Smooth muscle cell (in vitro differentiated cells): ENCODE measurements around the gene MEIG1. TPM values are rescaled to one million over a fixed set of nuclear protein-coding genes. Genes with fewer than 3 reads are reported as not detected.
"Not testable (repeated sequence)": the region's sequence is repeated elsewhere in the genome, so short reads cannot be mapped to it uniquely, and the experiment has no call there.

Experiments used
- DNase-seq: peaks from one replicate; lab custom pipeline; 2025; ENCODE audit not compliant: unreplicated experiment; lab: John Stamatoyannopoulos, UW
- H2AFZ ChIP-seq: fragments of 200-600 bp; sonication (generic); 2 replicates; pipeline ENCODE4 v1.6.0; 2016; ENCODE audit warnings: antibody characterized with exemption, low read depth, mild to moderate bottlenecking
- H3F3A ChIP-seq: fragments of 200-600 bp; sonication (generic); 2 replicates; pipeline ENCODE4 v1.6.0; 2017; ENCODE audit warnings: antibody characterized with exemption, low read depth
- H3K27ac ChIP-seq: fragments of 200-600 bp; sonication (generic); 2 replicates; pipeline ENCODE4 v1.5.1; 2016; ENCODE audit warnings: low read depth, mild to moderate bottlenecking
- H3K27me3 ChIP-seq: fragments of 200-600 bp; sonication (generic); 2 replicates; pipeline ENCODE4 v1.6.1; 2016; ENCODE audit warnings: low read depth, mild to moderate bottlenecking
- H3K36me3 ChIP-seq: fragments of 200-600 bp; sonication (generic); 2 replicates; pipeline ENCODE4 v1.5.1; 2016; ENCODE audit warnings: low read depth
- H3K4me1 ChIP-seq: fragments of 200-600 bp; sonication (generic); 2 replicates; pipeline ENCODE4 v1.5.1; 2016; ENCODE audit warnings: low read depth
- H3K4me2 ChIP-seq: fragments of 200-600 bp; sonication (generic); 2 replicates; pipeline ENCODE4 v1.6.0; 2016; ENCODE audit warnings: mild to moderate bottlenecking
- H3K4me3 ChIP-seq: fragments of 200-600 bp; sonication (generic); 2 replicates; pipeline ENCODE4 v1.5.1; 2016; ENCODE audit warnings: mild to moderate bottlenecking
- H3K79me2 ChIP-seq: fragments of 200-600 bp; sonication (generic); 2 replicates; pipeline ENCODE4 v1.6.0; 2016; ENCODE audit warnings: low read depth, mild to moderate bottlenecking
- H3K9ac ChIP-seq: fragments of 200-600 bp; sonication (generic); 2 replicates; pipeline ENCODE4 v1.6.0; 2016; ENCODE audit warnings: low read depth
- H3K9me3 ChIP-seq: fragments of 200-600 bp; sonication (generic); replicated peaks from 2 replicates; pipeline ENCODE4 v1.5.1; 2016; ENCODE audit warnings: low read depth
- H4K20me1 ChIP-seq: fragments of 200-600 bp; sonication (generic); 2 replicates; pipeline ENCODE4 v1.6.0; 2016; ENCODE audit warnings: low read depth
- WGBS: methylation state at CpG from one replicate; pipeline ENCODE4 v1.1.7; 2016; ENCODE audit warnings: low lambda C conversion rate; 5-methylcytosine and 5-hydroxymethylcytosine counted together
- polyA plus RNA-seq: library from polyadenylated mRNA; unstranded; fragments of >200 nt; fragmentation: Nextera tagmentation; extraction: Ambion mirVana; gene quantifications from 2 replicates; pipeline ENCODE4 v1.2.1, GENCODE V29; 2016
- total RNA-seq: library from RNA; depleted of rRNA; stranded (reverse); fragments of >200 nt; gene quantifications from 2 replicates; pipeline ENCODE4 v1.2.3, GENCODE V29; 2014
- TF ChIP-seq, protein P1 (sequence below): fragments of 200-600 bp; sonication (generic); IDR thresholded peaks from 2 replicates; pipeline ENCODE4 v1.5.1; 2017; ENCODE audit warnings: borderline replicate concordance, mild to moderate bottlenecking, antibody characterized with exemption; ENCODE audit not compliant: insufficient read depth, poor library complexity, severe bottlenecking

Gene MEIG1
- total and polyA plus RNA-seq, 2 experiments from 2014 or later = not detected

DNA sequence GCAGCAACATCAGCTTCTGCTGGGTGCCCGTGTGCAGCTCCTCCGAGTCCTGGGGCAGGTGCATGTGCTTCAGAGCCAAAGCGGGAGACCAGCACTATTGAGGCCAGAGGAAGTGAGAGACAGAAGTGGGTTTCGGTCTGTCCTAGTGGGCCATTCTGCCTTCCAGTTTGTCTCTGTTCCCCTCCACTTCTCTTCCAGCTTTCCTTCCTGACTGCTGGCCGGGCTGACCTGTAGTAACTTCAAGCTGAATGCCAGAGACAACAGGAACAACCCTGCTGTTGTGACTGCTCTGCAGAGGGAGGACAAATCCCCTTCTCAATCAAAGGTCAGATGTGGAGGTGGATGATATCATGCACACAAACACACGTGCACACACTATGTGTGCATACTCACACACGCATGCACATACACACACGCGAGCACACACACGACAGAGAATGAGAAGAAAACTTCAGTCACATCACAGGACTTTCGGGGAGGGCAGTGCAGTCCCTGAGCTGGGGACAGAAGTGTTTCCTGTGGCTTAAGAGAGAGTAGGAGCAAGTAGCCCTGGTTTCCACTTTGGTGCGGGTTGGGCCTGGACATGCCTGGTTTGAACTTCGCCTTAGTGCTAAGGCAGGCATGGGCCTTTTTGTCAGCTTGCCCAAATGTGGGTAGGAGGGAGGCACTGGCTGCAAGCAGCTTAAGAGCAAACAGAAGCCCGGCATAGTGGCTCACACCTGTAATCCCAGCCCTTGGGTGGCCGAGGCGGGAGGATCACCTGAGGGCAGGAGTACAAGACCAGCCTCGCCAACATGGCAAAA is 16.8 kb upstream of the MEIG1 start:
- H3K4me1 ChIP-seq, H3F3A ChIP-seq, DNase-seq, H4K20me1 ChIP-seq, H3K27ac ChIP-seq, H2AFZ ChIP-seq, H3K4me2 ChIP-seq, H3K79me2 ChIP-seq, H3K9ac ChIP-seq, H3K27me3 ChIP-seq, H3K4me3 ChIP-seq, H3K9me3 ChIP-seq, H3K36me3 ChIP-seq: not testable (repeated sequence)
- WGBS = 96% methylated on average over 17 of the region's 17 CpGs

DNA sequence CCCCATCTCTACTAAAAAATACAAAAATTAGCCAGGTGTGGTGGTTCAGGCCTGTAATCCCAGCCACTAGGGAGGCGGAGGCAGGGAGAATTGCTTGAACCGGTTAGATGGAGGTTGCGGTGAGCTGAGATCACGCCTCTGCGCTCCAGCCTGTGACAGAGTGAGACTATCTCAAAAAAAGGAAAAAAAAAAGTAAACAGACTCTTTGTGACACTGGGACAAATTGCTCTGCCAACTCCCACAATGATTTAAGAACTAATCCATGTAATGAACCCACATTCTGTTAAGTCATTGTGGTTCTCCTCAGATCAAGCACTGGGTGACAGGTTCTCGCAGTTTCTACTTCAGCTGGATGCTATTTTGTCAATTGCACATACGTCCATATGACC is 16.2 kb upstream of the MEIG1 start:
- not testable (repeated sequence) for H3K79me2 ChIP-seq, H3K36me3 ChIP-seq, H3K4me1 ChIP-seq, H3K27ac ChIP-seq, DNase-seq, H3F3A ChIP-seq, H3K9me3 ChIP-seq, H3K4me3 ChIP-seq, H3K4me2 ChIP-seq, H2AFZ ChIP-seq, H3K9ac ChIP-seq, H4K20me1 ChIP-seq, H3K27me3 ChIP-seq
- WGBS = 98% methylated on average over 7 of the region's 7 CpGs

DNA sequence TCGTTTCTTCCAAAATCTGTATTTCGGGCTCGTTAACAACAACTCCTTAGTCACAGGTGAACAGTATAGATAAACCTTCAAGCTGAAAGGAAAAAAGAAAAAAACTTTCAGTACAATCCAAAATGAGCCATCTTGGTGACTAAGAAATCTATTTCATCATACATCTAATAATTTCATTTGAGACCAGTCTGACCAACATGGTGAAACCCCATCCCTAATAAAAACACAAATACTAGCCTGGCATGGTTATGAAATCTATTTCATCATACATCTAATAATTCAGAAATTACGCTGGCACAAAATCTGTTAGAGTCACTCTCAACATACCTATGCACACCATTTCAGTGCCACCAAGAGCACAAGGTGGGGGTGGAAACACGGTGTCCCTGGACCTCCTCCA is 14.1 kb upstream of the MEIG1 start:
- no peaks in the 10 kb centered on the region for H3F3A ChIP-seq
- H2AFZ ChIP-seq = no peak overlapping the region
- no peaks in the 10 kb centered on the region for H3K4me1 ChIP-seq
- H4K20me1 ChIP-seq = no peaks in the 10 kb centered on the region
- H3K79me2 ChIP-seq = no peaks in the 10 kb centered on the region
- H3K36me3 ChIP-seq = no peaks in the 10 kb centered on the region
- H3K9me3 ChIP-seq = no peaks in the 10 kb centered on the region
- 99% methylated on average over 5 of the region's 5 CpGs for WGBS
- no peak overlapping the region for H3K4me2 ChIP-seq
- TF ChIP-seq, protein P1, sequence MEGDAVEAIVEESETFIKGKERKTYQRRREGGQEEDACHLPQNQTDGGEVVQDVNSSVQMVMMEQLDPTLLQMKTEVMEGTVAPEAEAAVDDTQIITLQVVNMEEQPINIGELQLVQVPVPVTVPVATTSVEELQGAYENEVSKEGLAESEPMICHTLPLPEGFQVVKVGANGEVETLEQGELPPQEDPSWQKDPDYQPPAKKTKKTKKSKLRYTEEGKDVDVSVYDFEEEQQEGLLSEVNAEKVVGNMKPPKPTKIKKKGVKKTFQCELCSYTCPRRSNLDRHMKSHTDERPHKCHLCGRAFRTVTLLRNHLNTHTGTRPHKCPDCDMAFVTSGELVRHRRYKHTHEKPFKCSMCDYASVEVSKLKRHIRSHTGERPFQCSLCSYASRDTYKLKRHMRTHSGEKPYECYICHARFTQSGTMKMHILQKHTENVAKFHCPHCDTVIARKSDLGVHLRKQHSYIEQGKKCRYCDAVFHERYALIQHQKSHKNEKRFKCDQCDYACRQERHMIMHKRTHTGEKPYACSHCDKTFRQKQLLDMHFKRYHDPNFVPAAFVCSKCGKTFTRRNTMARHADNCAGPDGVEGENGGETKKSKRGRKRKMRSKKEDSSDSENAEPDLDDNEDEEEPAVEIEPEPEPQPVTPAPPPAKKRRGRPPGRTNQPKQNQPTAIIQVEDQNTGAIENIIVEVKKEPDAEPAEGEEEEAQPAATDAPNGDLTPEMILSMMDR = no peak
- no peak overlapping the region for H3K9ac ChIP-seq
- H3K4me3 ChIP-seq = no peak overlapping the region
- no peak overlapping the region for H3K27ac ChIP-seq
- no peak for DNase-seq
- no peaks in the 10 kb centered on the region for H3K27me3 ChIP-seq

DNA sequence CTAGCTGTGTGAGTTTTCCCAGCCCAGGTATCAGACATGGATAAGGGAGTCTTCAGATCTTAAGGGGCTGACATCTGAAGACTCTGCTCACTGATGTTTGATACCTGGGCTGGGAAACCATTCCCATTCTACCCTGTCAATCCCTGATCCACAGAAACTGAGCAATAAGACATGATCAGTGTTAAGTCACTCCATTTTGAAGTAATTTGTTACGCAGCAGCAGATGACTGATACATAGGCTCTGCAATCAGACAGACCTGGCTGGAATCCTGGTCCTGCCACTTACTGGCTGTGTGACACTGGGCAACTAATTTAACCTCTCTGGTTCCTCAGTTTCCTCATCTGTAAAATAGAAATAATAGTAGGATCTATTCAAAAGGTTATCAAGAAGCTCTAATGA is 11.9 kb upstream of the MEIG1 start:
- Histone ChIP-seq H3K27ac (no peak overlapping the region), H3K4me1 (no peaks in the 10 kb centered on the region), H3K79me2 (peaks cover 5% of the 10 kb centered on the region), H3K4me3 (no peak overlapping the region), H3K27me3 (no peaks in the 10 kb centered on the region), H4K20me1 (peaks cover 8% of the 10 kb centered on the region), H3K4me2 (no peak overlapping the region), H3K36me3 (no peaks in the 10 kb centered on the region), H2AFZ (no peak overlapping the region), H3F3A (no peaks in the 10 kb centered on the region), H3K9me3 (no peaks in the 10 kb centered on the region), H3K9ac (no peak overlapping the region)
- 97% methylated on average over 1 of the region's 1 CpG for WGBS
- TF ChIP-seq, protein P1 = no peak
- no peak for DNase-seq
